HG03342 (cell line): ENCODE results near the gene RRP1.

Experiments used
- ATAC-seq: cut with Tn5 transposase; IDR thresholded peaks from one replicate; pipeline ENCODE4 v1.9.1; 2021; ENCODE audit warnings: mild to moderate bottlenecking, moderate library complexity; ENCODE audit not compliant: unreplicated experiment

The RRP1 gene

GRCh38 chr21:43758111-43758641 is 31.2 kb upstream of the RRP1 start:
- no peak for ATAC-seq

- no peak for ATAC-seq
Measured at GRCh38 chr21:43758811-43759210, 30.6 kb upstream of the RRP1 start.

- no peak for ATAC-seq
Measured at GRCh38 chr21:43759651-43760050, 29.7 kb upstream of the RRP1 start.

DNA sequence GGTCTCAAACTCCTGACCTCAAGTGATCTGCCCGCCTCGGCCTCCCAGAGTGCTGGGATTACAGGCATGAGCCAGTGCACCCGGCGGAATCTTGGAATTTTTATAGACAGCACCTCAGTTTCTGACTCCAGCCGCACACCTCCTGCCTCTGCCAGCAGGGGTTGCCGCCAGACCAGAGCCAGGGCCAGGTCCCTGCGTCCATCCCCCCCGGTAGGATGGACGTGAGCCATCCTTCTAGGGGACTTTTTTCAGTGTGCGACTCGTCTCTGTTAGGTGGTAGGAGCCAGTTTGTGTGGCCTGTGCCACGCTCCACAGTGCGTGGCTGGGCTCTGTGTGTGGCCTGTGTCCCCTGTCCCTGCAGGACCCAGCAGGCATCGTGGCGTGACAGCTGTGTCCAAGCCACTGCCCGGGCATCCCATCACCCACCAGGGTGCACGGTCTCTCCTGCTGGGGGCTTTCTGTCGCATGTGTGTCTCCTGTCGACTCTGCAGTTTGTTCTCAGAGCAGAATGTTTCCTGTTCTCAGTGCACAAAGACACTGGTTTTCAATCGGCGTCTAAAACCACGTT is 28.9 kb upstream of the RRP1 start:
- no peak for ATAC-seq

GRCh38 chr21:43761886-43762285 is 27.5 kb upstream of the RRP1 start:
- no peak for ATAC-seq

DNA sequence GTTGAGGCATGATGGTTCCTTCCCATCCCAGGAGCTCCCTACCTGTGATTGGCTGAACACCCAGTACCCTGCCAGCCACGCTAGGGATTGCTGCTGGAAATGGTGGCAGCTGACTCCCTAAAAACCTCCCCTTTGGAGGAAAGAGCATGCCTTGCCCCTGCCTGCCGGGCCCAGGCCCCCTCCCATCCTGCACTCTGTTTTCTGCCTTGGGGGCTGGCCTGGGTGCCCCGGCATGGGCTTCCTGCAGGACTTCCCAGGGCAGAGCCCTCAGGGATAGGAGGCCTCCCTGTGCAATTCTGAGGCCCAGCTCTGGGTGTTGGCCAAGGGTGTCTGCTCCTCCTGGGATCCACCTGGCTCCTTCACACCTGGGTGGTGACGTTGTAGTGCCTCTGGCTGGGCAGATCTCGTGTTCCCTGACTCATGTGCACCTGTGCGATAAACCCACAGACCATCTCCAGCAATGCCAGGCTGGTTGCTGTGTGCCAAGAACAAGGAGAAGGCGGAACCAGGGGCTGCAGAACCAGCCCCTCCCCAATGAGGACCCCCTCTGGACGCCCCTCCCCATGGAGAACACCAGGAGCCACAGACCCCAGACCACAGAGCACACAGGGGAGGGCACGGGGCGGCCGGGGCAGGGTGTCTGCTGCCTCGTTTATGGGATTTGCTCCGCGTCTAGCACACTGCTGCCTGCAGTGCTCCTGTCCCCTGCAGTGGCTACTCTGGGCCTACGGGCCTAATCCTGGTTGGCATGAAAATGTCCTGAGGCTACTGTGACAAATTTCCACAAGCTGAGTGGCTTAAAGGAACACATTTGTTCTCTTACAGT is 26.9 kb upstream of the RRP1 start:
- ATAC-seq, result no peak

GRCh38 chr21:43763901-43764523 is 25.4 kb upstream of the RRP1 start:
- ATAC-seq, result no peak

GRCh38 chr21:43764576-43765495 is 24.5 kb upstream of the RRP1 start:
- no peak for ATAC-seq

GRCh38 chr21:43766734-43767497 is 22.5 kb upstream of the RRP1 start:
- ATAC-seq, result no peak

- ATAC-seq, result no peak
Measured at GRCh38 chr21:43767498-43767983, 21.8 kb upstream of the RRP1 start.

GRCh38 chr21:43767984-43768867 is 21.2 kb upstream of the RRP1 start:
- no peak for ATAC-seq

GRCh38 chr21:43768868-43769167 is 20.6 kb upstream of the RRP1 start:
- ATAC-seq, result no peak

GRCh38 chr21:43769325-43769958 is 19.9 kb upstream of the RRP1 start:
- no peak for ATAC-seq

DNA sequence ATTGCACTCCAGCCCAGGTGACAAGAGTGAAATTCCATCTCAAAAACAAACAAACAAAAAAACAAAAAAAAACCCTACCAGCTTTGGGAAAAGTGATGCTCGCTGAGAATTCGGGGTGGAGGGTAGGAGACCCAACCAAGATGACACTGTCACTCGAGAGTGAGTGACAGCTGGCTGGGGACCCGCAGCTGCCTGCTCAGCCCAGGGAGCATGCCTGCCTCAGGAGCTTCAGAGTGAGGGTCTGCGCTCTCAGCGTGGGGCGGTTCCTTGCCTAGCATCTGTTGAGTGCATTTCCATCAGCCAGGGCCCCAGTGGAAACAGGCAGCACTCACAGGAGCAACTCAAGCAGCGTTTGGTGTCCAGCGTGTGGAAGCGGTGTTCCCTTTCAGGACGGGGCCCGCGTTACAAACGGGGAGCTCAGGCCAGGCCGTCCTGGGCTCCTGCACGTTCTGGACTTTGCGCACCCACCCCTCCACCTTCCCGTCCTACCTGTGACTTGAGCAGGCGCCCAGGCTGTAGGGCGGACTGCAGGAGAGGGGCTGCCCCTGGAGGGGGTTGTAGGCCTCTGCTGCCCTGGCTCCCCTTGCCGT is 19.2 kb upstream of the RRP1 start:
- ATAC-seq, result no peak

GRCh38 chr21:43771199-43771675 is 18.1 kb upstream of the RRP1 start:
- no peak for ATAC-seq

GRCh38 chr21:43771698-43772424 is 17.5 kb upstream of the RRP1 start:
- no peak for ATAC-seq

- no peak for ATAC-seq
Measured at GRCh38 chr21:43772425-43772821, 17.0 kb upstream of the RRP1 start.

DNA sequence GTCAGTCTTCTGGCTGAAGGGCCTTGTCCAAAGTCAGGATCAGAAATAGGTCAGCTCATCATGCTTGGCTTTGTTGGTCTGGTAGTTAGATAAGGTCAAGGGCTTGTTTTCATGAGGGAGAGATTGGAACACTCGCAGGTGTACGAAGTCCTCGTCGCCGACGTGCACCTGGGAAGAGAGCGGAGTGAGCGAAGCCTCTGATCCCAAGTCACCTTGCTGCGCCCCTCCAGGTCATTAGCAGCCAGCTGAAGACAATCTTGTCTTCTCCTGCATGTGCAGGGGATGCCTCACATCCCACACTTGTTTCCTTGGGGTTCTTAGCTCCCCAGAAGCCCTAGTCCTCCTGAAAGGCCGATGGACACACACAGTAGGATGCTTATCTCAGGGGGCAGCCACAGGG is 15.2 kb upstream of the RRP1 start:
- no peak for ATAC-seq
